K562 (cell line): ENCODE data around the gene IQCK. TPM values are rescaled to one million over a fixed set of nuclear protein-coding genes. Genes with fewer than 3 reads are reported as not detected.

Source experiments
- ARHGAP35 ChIP-seq: fragments of 450-650 bp; IDR thresholded peaks from 2 replicates; pipeline ENCODE4 v1.6.1; 2018; ENCODE audit not compliant: partially characterized antibody
- CBFB ChIP-seq: sonication (generic); formaldehyde crosslinking; IDR thresholded peaks from 2 replicates; pipeline ENCODE4 v1.4.0; 2020; ENCODE audit warnings: mild to moderate bottlenecking, missing genetic modification reagents
- CCNT2 ChIP-seq: IDR thresholded peaks from 2 replicates; pipeline ENCODE4 v1.6.1; 2011; ENCODE audit warnings: borderline replicate concordance, low read depth, mild to moderate bottlenecking, moderate library complexity, mixed read lengths, low read length; ENCODE audit not compliant: insufficient read length; ENCODE audit errors: extremely low read depth
- CREB1 ChIP-seq, 2 experiments: sonication (generic) in 1 of 2; formaldehyde crosslinking in 1 of 2; IDR thresholded peaks; 2 replicates each; pipeline versions ENCODE4 v1.6.1 to v1.8.0; 2012 to 2022; ENCODE audit warnings: inconsistent platforms in 1 of 2, mild to moderate bottlenecking in 1 of 2, missing genetic modification reagents in 1 of 2, moderate library complexity in 1 of 2
- DPF2 ChIP-seq: fragments of 450-650 bp; IDR thresholded peaks from 2 replicates; pipeline ENCODE4 v1.6.1; 2016
- EP400 ChIP-seq: fragments of 450-650 bp; IDR thresholded peaks from 2 replicates; pipeline ENCODE4 v1.6.1; 2017; ENCODE audit warnings: antibody characterized with exemption, mild to moderate bottlenecking, moderate library complexity
- HDAC6 ChIP-seq: IDR thresholded peaks from 2 replicates; pipeline ENCODE4 v1.6.1; 2012; ENCODE audit warnings: low read depth, mild to moderate bottlenecking, control low read depth, inconsistent platforms, low read length, moderate library complexity
- NCOA1 ChIP-seq: fragments of 450-650 bp; IDR thresholded peaks from 2 replicates; pipeline ENCODE4 v1.6.1; 2016; ENCODE audit warnings: low read depth
- NR2F6 ChIP-seq: fragments of 450-650 bp; formaldehyde crosslinking; IDR thresholded peaks from 2 replicates; pipeline ENCODE4 v1.4.0; 2020; ENCODE audit warnings: mild to moderate bottlenecking
- POLR2G ChIP-seq: fragments of 200-400 bp; formaldehyde crosslinking; IDR thresholded peaks from 2 replicates; pipeline ENCODE4 v1.6.1; 2017; ENCODE audit warnings: low read depth, mild to moderate bottlenecking, antibody characterized with exemption, low read length, moderate library complexity
- SMAD1 ChIP-seq: fragments of 150-350 bp; IDR thresholded peaks from 2 replicates; pipeline ENCODE4 v1.6.1; 2014; ENCODE audit warnings: low read length, low read depth; ENCODE audit not compliant: partially characterized antibody
- SNRNP70 ChIP-seq: fragments of 200-400 bp; formaldehyde crosslinking; optimal IDR thresholded peaks from 2 replicates; pipeline ENCODE3; 2017; ENCODE audit warnings: low read depth, low read length
- TAF1 ChIP-seq: IDR thresholded peaks from 2 replicates; pipeline ENCODE4 v1.6.1; 2011; ENCODE audit warnings: mild to moderate bottlenecking, low read length, moderate library complexity; ENCODE audit not compliant: insufficient read depth, control insufficient read depth, severe bottlenecking; ENCODE audit errors: extremely low read depth
- TCFL5 ChIP-seq: fragments of 250-450 bp; sonication (Bioruptor Pico); conservative IDR thresholded peaks from 2 replicates; pipeline ENCODE4 v1.6.1; 2021; ENCODE audit warnings: mild to moderate bottlenecking, moderate library complexity, matching md5 sums
- U2AF2 ChIP-seq: fragments of 200-400 bp; formaldehyde crosslinking; optimal IDR thresholded peaks from 2 replicates; pipeline ENCODE3; 2017; ENCODE audit warnings: low read depth, mild to moderate bottlenecking, low read length
- ZNF165 ChIP-seq: fragments of 250-450 bp; sonication (Bioruptor Pico); IDR thresholded peaks from 2 replicates; pipeline ENCODE4 v1.4.0; 2020; ENCODE audit warnings: borderline replicate concordance
- ZNF444 ChIP-seq: fragments of 250-450 bp; sonication (Bioruptor Pico); IDR thresholded peaks from 2 replicates; pipeline ENCODE4 v1.4.0; 2020; ENCODE audit warnings: mild to moderate bottlenecking, moderate library complexity
- ZNF561 ChIP-seq: fragments of 450-650 bp; formaldehyde crosslinking; conservative IDR thresholded peaks from 2 replicates; pipeline ENCODE4 v1.4.0; 2020; ENCODE audit warnings: mild to moderate bottlenecking, moderate library complexity
- ZNF766 ChIP-seq: fragments of 200-800 bp; sonication (Bioruptor generic); conservative IDR thresholded peaks from 2 replicates; pipeline ENCODE4 v1.6.1; 2016; ENCODE audit warnings: missing genetic modification characterization, missing compliant biosample characterization
- polyA plus RNA-seq, 8 experiments: library from polyadenylated mRNA; depleted of rRNA in 4 of 8; stranded (reverse) in 5 of 8; unstranded in 3 of 8; fragments of >200 nt; fragmentation: Nextera tagmentation in 2 of 8; fragmentation: Illumina TruSeq in 1 of 8; extraction: Ambion mirVana in 2 of 8; extraction: Trizol in 1 of 8; gene quantifications; 2 replicates each; pipeline versions ENCODE4 v1.2.1 to v1.2.3, GENCODE V29; 2011 to 2014; ENCODE audit warnings: inconsistent platforms in 1 of 8, missing spikeins in 1 of 8
- total RNA-seq, 7 experiments: library from RNA; depleted of rRNA in 6 of 7; stranded (reverse); fragments of >200 nt in 6 of 7; fragmentation: Illumina TruSeq in 2 of 7; extraction: Trizol in 2 of 7; gene quantifications; 2 replicates each; pipeline versions ENCODE4 v1.2.1 to v1.2.3, GENCODE V29; 2011 to 2021; ENCODE audit warnings: low replicate concordance in 1 of 7
- TF ChIP-seq, protein P1 (sequence below): sonication (generic); formaldehyde crosslinking; IDR thresholded peaks from 2 replicates; pipeline ENCODE4 v1.8.1; 2022; ENCODE audit warnings: missing genetic modification reagents
- TF ChIP-seq, protein P2 (sequence below): sonication (generic); formaldehyde crosslinking; IDR thresholded peaks from 2 replicates; pipeline ENCODE4 v1.8.1; 2023; ENCODE audit warnings: mild to moderate bottlenecking, missing genetic modification reagents, moderate library complexity
- TF ChIP-seq, protein P3 (sequence below): sonication (generic); formaldehyde crosslinking; IDR thresholded peaks from 2 replicates; pipeline ENCODE4 v1.4.0; 2020; ENCODE audit warnings: mild to moderate bottlenecking, missing genetic modification reagents

IQCK gene
- total and polyA plus RNA-seq, 9 of the 15 experiments (the other 6 are each of a cell fraction or from before 2014, with no cell fraction given): 5.2 to 12.2 (median 7.3) TPM

DNA sequence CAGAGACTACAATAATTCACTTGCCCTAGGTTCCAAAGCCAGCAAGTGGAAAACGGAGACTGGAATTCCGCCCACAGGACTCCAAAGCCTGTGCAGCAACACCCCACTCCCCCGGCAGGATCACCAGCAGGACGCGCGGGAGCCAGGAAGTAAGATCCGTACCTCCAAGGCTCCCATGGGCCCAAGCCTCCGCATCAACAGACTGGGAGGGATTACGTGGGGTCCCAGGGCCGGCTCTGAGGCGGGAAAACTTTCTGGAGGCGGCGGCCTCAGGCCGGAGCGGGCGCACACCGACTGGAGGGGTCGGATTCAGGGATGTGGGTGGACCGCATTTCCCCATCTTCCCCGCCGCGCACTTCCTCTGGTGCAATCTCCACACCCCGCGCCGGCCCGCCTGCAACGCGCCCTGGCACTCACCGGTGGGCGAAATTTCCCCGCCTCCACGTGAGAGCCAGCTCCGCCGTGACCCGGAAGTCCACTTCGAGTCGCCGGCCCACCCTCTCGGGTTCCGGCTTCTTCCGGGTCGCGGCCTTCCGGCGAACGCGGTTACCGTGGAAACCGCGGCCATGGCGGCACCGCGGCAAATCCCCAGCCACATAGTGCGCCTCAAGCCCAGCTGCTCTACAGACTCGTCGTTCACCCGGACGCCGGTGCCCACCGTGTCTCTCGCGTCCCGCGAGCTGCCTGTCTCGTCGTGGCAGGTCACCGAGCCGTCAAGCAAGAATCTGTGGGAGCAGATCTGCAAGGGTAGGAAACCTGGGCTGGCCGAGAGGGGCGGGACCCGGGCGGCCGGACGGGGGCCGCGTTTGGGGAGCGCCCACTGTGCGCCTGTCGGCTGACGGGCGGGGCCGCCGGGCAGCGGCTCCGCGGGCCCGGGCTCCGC, at the start of gene IQCK, which contains the start of gene KNOP1 (continued):
- TF ChIP-seq, protein P1, sequence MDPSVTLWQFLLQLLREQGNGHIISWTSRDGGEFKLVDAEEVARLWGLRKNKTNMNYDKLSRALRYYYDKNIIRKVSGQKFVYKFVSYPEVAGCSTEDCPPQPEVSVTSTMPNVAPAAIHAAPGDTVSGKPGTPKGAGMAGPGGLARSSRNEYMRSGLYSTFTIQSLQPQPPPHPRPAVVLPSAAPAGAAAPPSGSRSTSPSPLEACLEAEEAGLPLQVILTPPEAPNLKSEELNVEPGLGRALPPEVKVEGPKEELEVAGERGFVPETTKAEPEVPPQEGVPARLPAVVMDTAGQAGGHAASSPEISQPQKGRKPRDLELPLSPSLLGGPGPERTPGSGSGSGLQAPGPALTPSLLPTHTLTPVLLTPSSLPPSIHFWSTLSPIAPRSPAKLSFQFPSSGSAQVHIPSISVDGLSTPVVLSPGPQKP: no peak
- no peak for TF ChIP-seq ZNF165 (CRISPR knock-in tag)
- no peak for TF ChIP-seq ZNF561 (CRISPR knock-in tag)
- peak; percentile 45 for TF ChIP-seq TAF1
- no peak for TF ChIP-seq SMAD1
- TF ChIP-seq ARHGAP35: no peak
- peak; percentile 19 for TF ChIP-seq CCNT2
- TF ChIP-seq CREB1 (IDR thresholded peaks at IDR 0.05): no peak
- TF ChIP-seq CREB1 (CRISPR knock-in tag; IDR thresholded peaks at IDR 0.05): no peak
- TF ChIP-seq HDAC6: no peak
- peak; percentile 58; the same call in 1 of the 2 replicates for TF ChIP-seq NCOA1
- TF ChIP-seq DPF2: no peak
- TF ChIP-seq ZNF766 (CRISPR knock-in tag): no peak
- TF ChIP-seq EP400: peak; percentile 98
- TF ChIP-seq NR2F6 (CRISPR knock-in tag): no peak
- no peak for TF ChIP-seq CBFB (CRISPR knock-in tag)
- TF ChIP-seq, protein P2, sequence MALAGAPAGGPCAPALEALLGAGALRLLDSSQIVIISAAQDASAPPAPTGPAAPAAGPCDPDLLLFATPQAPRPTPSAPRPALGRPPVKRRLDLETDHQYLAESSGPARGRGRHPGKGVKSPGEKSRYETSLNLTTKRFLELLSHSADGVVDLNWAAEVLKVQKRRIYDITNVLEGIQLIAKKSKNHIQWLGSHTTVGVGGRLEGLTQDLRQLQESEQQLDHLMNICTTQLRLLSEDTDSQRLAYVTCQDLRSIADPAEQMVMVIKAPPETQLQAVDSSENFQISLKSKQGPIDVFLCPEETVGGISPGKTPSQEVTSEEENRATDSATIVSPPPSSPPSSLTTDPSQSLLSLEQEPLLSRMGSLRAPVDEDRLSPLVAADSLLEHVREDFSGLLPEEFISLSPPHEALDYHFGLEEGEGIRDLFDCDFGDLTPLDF (CRISPR knock-in tag): peak; percentile 60; the same call in 1 of the 2 replicates
- TF ChIP-seq U2AF2: no peak
- TF ChIP-seq TCFL5: no peak
- TF ChIP-seq ZNF444 (CRISPR knock-in tag): no peak
- TF ChIP-seq, protein P3, sequence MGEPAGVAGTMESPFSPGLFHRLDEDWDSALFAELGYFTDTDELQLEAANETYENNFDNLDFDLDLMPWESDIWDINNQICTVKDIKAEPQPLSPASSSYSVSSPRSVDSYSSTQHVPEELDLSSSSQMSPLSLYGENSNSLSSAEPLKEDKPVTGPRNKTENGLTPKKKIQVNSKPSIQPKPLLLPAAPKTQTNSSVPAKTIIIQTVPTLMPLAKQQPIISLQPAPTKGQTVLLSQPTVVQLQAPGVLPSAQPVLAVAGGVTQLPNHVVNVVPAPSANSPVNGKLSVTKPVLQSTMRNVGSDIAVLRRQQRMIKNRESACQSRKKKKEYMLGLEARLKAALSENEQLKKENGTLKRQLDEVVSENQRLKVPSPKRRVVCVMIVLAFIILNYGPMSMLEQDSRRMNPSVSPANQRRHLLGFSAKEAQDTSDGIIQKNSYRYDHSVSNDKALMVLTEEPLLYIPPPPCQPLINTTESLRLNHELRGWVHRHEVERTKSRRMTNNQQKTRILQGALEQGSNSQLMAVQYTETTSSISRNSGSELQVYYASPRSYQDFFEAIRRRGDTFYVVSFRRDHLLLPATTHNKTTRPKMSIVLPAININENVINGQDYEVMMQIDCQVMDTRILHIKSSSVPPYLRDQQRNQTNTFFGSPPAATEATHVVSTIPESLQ (CRISPR knock-in tag): no peak; the same call in 1 of the 2 replicates
- TF ChIP-seq POLR2G: peak; percentile 87
- no peak for TF ChIP-seq SNRNP70
